ENCODE data around the gene CNPY2. TPM values are rescaled to one million over a fixed set of nuclear protein-coding genes. Genes with fewer than 3 reads are reported as not detected.
A peak's percentile ranks its signal among the peaks of the same experiment; 100 is the strongest.

CNPY2 gene
- total and polyA plus RNA-seq, 8 donors = 126 to 168 (median 146) TPM

- no peak overlapping the region for H3K27ac ChIP-seq
- TF ChIP-seq CTCF (IDR thresholded peaks at IDR 0.05) = no peak
- peak overlapping the region in 1 of 2 donors; percentile 82 for H3K4me3 ChIP-seq
- intact Hi-C loops (cut with DNase I) = no loop called here
- H3K9me3 ChIP-seq = no peaks in the 10 kb centered on the region
- peaks cover 0 to 2% of the 10 kb centered on the region in 2 donors for H3K36me3 ChIP-seq
- peaks cover 13 to 34% of the 10 kb centered on the region in 2 donors for H3K4me1 ChIP-seq
- ATAC-seq (no peak), DNase-seq (no peak)
- no peaks in the 10 kb centered on the region for H3K27me3 ChIP-seq
These were observed 45.8 kb upstream of the CNPY2 start for GRCh38 chr12:56361487-56362129.

- intact Hi-C loops (cut with DNase I) = no loop called here
- H3K9me3 ChIP-seq = no peaks in the 10 kb centered on the region
- ATAC-seq (peak; percentile 97), DNase-seq (peak; percentile 99 to 100 (median 100))
- H3K4me1 ChIP-seq = peaks cover 13 to 37% of the 10 kb centered on the region in 2 donors
- peaks cover 0 to 17% of the 10 kb centered on the region in 2 donors for H3K36me3 ChIP-seq
- peak in 1 of 2 donors; percentile 12 for TF ChIP-seq CTCF (IDR thresholded peaks at IDR 0.05)
- H3K27ac ChIP-seq = peak within 1 kb of the TSS; percentile 94
- H3K27me3 ChIP-seq = no peaks in the 10 kb centered on the region
- H3K4me3 ChIP-seq = peak within 1 kb of the TSS; percentile 52 to 82
These were observed 44.3 kb upstream of the CNPY2 start, which contains the start of gene STAT2 for GRCh38 chr12:56359851-56360767. Gene STAT2 (minus strand): TSS chr12:56360107. CDS start chr12:56356571, 3,536 bp downstream.

GRCh38 chr12:56358836-56359532 lies 43.2 kb upstream of the CNPY2 start:
- Histone ChIP-seq H3K4me3 (peak overlapping the region; percentile 52 to 82), H3K27ac (peak overlapping the region; percentile 94), H3K36me3 (peaks cover 0 to 28% of the 10 kb centered on the region in 2 donors), H3K27me3 (no peaks in the 10 kb centered on the region), H3K4me1 (peaks cover 13 to 37% of the 10 kb centered on the region in 2 donors), H3K9me3 (no peaks in the 10 kb centered on the region)
- ATAC-seq (peak; percentile 5), DNase-seq (peak in 1 of 4 donors; percentile 40)
- intact Hi-C loops (cut with DNase I) = no loop called here
- TF ChIP-seq CTCF (IDR thresholded peaks at IDR 0.05) = no peak

- peaks cover 0 to 2% of the 10 kb centered on the region in 2 donors for H3K4me1 ChIP-seq
- no peak overlapping the region for H3K27ac ChIP-seq
- no peak for TF ChIP-seq CTCF (IDR thresholded peaks at IDR 0.05)
- DNase-seq = no peak
- no peaks in the 10 kb centered on the region for H3K9me3 ChIP-seq
- no peaks in the 10 kb centered on the region for H3K27me3 ChIP-seq
- ATAC-seq = no peak
- intact Hi-C loops (cut with DNase I) = no loop called here
- peaks cover 16 to 100% of the 10 kb centered on the region in 2 donors for H3K36me3 ChIP-seq
- H3K4me3 ChIP-seq = no peak overlapping the region
These were observed 35.5 kb upstream of the CNPY2 start for GRCh38 chr12:56351325-56351724.
